Measurements from ENCODE around the gene PPP6R2.
A peak's percentile ranks its signal among the peaks of the same experiment; 100 is the strongest.

The PPP6R2 gene

DNA sequence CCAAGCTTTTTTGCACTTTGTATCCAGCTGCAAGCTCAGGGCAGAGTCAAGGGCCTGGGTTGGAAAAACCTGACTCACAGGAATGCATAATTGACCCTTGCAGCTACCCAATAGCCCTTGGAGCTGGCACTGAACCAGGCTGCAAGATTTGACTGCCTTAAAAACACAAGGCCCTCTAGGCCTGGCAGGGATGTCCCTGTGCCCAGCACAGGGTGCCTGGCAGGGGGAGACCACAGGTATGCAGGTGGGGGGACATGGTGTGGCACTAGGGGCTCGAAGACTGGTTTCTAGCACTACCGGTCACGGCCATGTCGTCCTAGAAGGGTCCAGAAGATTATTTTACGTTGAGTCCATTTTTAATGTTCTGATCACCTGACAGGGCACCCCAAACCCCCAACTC lies 101.5 kb downstream of the PPP6R2 start:
- H3K27ac ChIP-seq (ENCODE audit: poor library complexity, severe bottlenecking) = no peak overlapping the region
- TF ChIP-seq, protein P1, sequence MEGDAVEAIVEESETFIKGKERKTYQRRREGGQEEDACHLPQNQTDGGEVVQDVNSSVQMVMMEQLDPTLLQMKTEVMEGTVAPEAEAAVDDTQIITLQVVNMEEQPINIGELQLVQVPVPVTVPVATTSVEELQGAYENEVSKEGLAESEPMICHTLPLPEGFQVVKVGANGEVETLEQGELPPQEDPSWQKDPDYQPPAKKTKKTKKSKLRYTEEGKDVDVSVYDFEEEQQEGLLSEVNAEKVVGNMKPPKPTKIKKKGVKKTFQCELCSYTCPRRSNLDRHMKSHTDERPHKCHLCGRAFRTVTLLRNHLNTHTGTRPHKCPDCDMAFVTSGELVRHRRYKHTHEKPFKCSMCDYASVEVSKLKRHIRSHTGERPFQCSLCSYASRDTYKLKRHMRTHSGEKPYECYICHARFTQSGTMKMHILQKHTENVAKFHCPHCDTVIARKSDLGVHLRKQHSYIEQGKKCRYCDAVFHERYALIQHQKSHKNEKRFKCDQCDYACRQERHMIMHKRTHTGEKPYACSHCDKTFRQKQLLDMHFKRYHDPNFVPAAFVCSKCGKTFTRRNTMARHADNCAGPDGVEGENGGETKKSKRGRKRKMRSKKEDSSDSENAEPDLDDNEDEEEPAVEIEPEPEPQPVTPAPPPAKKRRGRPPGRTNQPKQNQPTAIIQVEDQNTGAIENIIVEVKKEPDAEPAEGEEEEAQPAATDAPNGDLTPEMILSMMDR (IDR thresholded peaks at IDR 0.05; ENCODE audit: poor library complexity, severe bottlenecking) = no peak
- H3K9me3 ChIP-seq (ENCODE audit: severe bottlenecking) = no peaks in the 10 kb centered on the region
- no peaks in the 10 kb centered on the region for H3K4me1 ChIP-seq (ENCODE audit: insufficient read depth, poor library complexity, severe bottlenecking)
- H3K27me3 ChIP-seq (ENCODE audit: insufficient read depth, poor library complexity, severe bottlenecking) = no peaks in the 10 kb centered on the region
- H3K36me3 ChIP-seq (ENCODE audit: low read depth) = peaks cover 27% of the 10 kb centered on the region
- 0 out of 3 replicates have a peak, but pooled peaks have one; percentile 7 for ATAC-seq (ENCODE audit: low read depth)
- no peak overlapping the region for H3K4me3 ChIP-seq (ENCODE audit: severe bottlenecking)
- DNase-seq (ENCODE audit: low spot score) = no peak

DNA sequence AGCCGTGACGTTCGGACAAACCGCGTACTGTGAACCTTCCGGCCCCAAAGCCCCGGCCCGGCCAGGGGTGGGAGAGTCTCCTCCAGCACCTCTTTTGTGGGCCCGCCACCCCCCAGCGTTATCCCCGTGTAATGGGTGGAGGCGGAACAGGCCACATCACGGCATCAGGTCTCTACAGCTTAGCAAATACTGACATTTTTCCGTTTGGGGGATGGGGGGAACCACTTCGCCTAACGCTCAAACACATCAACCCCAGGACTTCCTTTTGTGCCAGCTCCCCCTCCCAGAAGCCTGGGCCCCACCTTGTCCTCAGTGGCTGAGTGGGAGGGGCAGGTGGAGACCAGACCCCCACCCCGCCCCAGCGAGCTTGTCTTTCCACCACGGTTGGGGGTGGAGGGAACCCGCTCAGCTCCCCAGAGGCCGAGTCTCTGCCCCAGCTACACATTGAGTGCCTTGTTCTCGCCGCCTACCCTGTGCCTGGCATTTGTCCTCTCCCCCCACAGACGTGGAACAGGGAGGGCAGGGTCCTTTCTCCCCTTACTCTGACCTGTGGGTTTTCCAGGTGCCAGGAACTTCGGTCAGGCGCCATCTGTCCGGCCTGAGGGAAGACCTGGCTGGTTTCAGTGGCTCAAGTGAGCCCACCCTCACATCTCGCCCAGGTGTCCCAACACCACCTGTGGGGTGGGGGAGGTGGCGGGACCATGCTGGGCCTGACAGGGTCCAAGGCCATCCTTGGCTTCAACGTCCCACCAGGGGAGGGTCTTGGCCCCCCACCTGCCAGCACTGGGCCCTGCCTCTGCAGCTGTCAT lies 102.1 kb downstream of the PPP6R2 start:
- H3K9me3 ChIP-seq (ENCODE audit: severe bottlenecking) = no peaks in the 10 kb centered on the region
- ATAC-seq (ENCODE audit: low read depth) (no peak), DNase-seq (ENCODE audit: low spot score) (peak; percentile 55)
- no peaks in the 10 kb centered on the region for H3K27me3 ChIP-seq (ENCODE audit: insufficient read depth, poor library complexity, severe bottlenecking)
- H3K36me3 ChIP-seq (ENCODE audit: low read depth) = peaks cover 25% of the 10 kb centered on the region
- H3K4me1 ChIP-seq (ENCODE audit: insufficient read depth, poor library complexity, severe bottlenecking) = no peaks in the 10 kb centered on the region
- no peak overlapping the region for H3K27ac ChIP-seq (ENCODE audit: poor library complexity, severe bottlenecking)
- no peak overlapping the region for H3K4me3 ChIP-seq (ENCODE audit: severe bottlenecking)
- TF ChIP-seq, protein P1 (IDR thresholded peaks at IDR 0.05; ENCODE audit: poor library complexity, severe bottlenecking) = no peak

DNA sequence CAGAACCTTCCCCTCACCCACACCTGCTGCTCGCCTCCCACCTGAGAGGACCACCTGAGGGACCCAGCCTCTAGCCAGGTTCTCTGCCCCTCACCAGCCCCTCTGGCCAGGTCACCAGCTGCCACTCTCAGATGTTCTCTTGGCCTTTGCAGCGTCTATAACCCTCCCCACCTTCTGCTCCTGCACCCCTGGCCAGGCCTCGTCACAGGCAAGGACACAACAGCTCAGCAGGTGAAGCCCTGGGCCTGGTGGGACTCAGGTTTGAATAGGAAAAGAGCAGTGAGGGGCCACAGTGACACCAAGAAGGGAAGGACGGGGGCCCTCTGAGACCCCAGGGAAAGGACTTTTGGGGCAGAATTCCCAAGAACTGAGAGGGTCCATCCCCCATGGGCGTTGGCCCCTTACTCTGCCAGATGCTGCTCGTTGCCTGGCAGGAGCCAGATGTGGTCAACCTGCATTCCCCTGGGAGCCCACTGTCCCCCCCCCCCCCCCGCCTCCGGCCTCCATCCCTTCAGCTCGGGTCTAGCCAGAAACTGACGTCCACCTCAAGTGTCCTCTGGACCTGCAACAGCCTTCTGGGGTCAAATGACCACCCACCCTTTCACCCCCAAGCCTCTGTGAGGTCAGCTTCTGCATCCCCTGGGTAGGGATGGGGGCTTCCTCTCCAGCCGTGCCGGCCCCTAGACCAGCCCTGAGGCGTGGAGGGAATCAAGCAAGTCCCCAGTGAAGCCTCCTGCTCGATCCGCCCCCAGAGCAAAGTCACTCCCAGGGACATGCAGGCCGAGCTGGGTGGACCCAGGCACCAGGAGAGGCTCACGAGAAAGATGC lies 103.0 kb downstream of the PPP6R2 start:
- Histone ChIP-seq H3K27me3 (ENCODE audit: insufficient read depth, poor library complexity, severe bottlenecking) (no peaks in the 10 kb centered on the region), H3K4me3 (ENCODE audit: severe bottlenecking) (no peak overlapping the region), H3K9me3 (ENCODE audit: severe bottlenecking) (no peaks in the 10 kb centered on the region), H3K4me1 (ENCODE audit: insufficient read depth, poor library complexity, severe bottlenecking) (no peaks in the 10 kb centered on the region), H3K36me3 (ENCODE audit: low read depth) (peaks cover 23% of the 10 kb centered on the region), H3K27ac (ENCODE audit: poor library complexity, severe bottlenecking) (no peak overlapping the region)
- TF ChIP-seq, protein P1 (IDR thresholded peaks at IDR 0.05; ENCODE audit: poor library complexity, severe bottlenecking) = no peak
- DNase-seq (ENCODE audit: low spot score) = no peak
- ATAC-seq (ENCODE audit: low read depth) = no peak

DNA sequence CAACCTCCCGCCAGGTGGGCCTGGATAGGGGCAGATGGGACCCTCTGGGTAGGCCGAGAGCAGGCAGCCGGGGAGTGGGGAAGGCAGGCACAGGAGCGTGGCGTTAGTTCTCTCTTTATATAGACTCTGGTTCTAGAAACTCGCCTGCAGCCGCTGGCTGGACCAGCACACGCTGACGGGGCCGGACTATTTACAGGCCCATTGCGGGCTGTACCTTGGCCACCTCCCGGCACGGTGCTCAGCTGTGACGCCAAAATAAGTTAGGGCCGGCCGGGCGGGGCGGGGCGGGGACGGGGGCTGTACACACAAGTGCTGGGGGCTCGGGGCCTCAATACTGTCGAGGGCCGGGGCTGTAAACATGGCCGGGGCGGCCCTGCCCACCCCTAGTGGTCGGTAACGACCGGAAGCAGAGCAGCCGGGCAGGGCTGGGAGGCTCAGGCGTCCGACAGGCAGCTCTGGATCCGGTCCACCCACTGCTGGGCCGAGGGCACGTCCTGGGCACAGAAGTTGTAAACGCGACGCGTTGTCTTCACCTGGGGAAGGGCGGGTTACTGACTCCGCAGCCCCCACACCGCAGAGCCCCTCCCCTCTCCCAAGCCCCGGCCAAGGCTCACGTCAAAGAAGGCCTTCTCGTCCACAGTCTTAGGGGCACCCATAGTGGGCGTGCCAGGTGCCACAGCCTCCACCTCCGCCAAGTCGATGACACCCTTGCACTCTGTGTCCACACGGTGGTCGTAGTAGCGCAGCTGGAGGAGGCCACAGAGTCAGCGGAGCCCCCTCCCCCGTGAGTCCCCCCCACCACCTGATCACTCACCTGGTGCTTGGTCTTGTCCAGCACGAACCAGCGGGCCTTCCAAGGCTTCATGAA lies 103.8 kb downstream of the PPP6R2 start:
- DNase-seq (ENCODE audit: low spot score) (no peak), ATAC-seq (ENCODE audit: low read depth) (no peak)
- Histone ChIP-seq H3K9me3 (ENCODE audit: severe bottlenecking) (no peaks in the 10 kb centered on the region), H3K27ac (ENCODE audit: poor library complexity, severe bottlenecking) (no peak overlapping the region), H3K27me3 (ENCODE audit: insufficient read depth, poor library complexity, severe bottlenecking) (no peaks in the 10 kb centered on the region), H3K4me3 (ENCODE audit: severe bottlenecking) (no peak overlapping the region), H3K4me1 (ENCODE audit: insufficient read depth, poor library complexity, severe bottlenecking) (no peaks in the 10 kb centered on the region), H3K36me3 (ENCODE audit: low read depth) (peaks cover 27% of the 10 kb centered on the region)
- TF ChIP-seq, protein P1 (IDR thresholded peaks at IDR 0.05; ENCODE audit: poor library complexity, severe bottlenecking) = no peak

Data from RWPE2 (cell line).